Stimulated activated CD4-positive, alpha-beta T cell treated with anti-CD3 and anti-CD28 coated beads, TNF-alpha, amount 100 ng/mL, for 24 hours (primary cell): ENCODE measurements around the gene NUDT22.

Source experiments
- DNase-seq, 3 experiments: peaks; one replicate each; pipeline ENCODE4 v3.0.0-alpha.2; 2020; ENCODE audit warnings: low read depth in 3 of 3

The NUDT22 gene

GRCh38 chr11:64254326-64254725 lies 28.3 kb downstream of the NUDT22 start:
- no peak for DNase-seq

GRCh38 chr11:64255135-64256128 lies 29.4 kb downstream of the NUDT22 start:
- no peak for DNase-seq

GRCh38 chr11:64256300-64256699 lies 30.2 kb downstream of the NUDT22 start:
- DNase-seq = no peak

DNA sequence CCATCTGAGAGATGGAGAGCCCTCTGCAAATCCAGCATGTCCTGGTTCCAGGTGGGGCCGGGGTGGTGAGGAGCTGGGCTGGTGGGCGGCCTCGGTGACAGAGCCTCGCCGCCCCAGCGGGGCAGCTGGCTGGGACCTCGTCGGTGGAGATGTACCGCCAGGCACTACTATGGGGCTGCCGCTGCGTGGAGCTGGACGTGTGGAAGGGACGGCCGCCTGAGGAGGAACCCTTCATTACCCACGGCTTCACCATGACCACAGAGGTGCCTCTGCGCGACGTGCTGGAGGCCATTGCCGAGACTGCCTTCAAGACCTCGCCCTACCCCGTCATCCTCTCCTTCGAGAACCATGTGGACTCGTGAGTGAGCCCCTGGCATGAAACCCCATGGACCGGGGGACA lies 32.3 kb downstream of the NUDT22 start:
- DNase-seq = no peak

DNA sequence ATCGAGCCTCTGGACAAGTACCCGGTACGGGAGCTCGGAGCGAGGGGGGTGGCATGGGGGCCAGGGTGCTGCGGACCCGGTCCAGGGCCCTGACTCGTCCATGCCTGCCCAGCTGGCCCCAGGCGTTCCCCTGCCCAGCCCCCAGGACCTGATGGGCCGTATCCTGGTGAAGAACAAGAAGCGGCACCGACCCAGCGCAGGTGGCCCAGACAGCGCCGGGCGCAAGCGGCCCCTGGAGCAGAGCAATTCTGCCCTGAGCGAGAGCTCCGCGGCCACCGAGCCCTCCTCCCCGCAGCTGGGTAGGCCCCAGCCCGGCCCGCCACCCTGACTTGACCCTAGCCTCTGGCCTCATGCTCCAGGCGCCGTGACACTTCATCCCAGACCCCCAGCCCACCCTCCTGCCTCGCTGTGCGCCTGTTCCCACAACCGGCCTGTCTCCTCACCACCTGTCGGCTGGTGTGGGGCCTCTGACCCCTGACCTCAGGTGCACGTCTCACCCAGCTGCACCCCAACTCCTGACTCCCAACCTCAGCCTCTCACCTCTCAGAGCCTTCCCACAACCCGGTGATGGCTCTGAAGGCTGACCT lies 33.0 kb downstream of the NUDT22 start:
- DNase-seq = no peak

DNA sequence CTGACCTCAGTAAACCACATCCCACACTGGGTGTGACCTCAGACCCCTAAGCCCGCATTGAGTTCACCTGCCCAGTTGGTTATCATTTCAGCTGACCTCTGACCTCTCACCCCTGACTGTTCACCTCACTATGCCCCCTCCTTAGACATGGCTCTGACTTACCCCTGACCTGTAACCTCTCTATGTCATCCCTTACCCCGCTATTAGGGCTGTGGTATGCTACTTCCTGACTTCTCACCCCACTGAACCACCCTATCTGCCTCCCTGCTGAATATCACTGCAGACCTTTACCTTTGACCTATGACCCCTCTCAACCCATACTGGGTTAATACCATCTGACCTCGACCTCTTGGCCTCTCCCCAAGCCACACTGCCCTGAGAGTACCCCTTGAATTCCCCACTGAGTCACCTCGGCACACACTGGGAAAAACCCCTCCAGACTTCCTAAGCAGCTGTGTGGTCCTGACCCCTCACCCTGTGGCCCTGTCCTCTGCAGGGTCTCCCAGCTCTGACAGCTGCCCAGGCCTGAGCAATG lies 33.5 kb downstream of the NUDT22 start:
- no peak for DNase-seq

DNA sequence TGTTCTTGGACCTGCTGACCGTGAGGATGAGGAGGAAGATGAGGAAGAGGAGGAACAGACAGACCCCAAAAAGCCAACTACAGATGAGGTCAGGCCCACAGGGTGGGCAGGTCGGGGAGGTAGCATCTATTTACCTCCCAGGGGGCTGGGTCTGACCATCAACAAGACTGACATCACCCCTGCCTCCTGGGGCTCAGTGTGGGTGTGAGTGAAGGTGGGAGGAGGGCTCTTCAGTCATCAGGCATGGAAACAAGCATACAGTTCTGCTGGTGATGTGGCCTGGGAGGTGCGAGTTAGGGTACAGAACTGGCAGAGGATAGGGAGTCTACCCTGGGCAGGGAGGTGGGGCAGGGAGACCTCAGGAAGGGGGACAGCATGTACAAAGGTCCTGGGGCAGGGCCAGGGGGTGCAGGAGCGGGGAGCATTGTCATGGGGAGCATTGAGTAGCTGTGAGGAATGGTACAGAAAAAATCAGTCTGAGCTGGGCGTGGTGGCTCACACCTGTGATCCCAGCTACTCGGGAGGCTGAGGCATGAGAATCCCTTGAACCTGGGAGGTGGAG lies 34.2 kb downstream of the NUDT22 start:
- DNase-seq = no peak

DNA sequence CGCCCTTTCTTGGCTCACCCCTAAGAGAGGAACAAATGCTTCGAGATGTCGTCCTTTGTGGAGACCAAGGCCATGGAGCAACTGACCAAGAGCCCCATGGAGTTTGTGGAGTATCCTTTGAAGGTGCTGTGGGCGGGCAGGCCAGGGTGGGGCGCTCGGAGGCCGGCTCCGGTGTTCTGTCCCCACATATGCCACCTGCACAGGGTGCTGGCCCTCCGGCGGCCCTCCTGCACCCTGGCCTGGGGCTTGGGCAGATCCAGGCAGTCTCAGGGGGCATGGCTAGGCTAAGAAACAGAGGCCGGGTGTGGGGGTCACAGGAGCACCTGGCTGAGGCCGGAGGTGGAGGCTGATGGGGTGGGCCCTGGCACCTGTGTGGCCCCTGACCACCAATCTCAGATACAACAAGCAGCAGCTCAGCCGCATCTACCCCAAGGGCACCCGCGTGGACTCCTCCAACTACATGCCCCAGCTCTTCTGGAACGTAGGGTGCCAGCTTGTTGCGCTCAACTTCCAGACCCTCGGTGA lies 35.5 kb downstream of the NUDT22 start:
- DNase-seq = no peak

GRCh38 chr11:64262271-64263002 lies 36.4 kb downstream of the NUDT22 start:
- no peak for DNase-seq

DNA sequence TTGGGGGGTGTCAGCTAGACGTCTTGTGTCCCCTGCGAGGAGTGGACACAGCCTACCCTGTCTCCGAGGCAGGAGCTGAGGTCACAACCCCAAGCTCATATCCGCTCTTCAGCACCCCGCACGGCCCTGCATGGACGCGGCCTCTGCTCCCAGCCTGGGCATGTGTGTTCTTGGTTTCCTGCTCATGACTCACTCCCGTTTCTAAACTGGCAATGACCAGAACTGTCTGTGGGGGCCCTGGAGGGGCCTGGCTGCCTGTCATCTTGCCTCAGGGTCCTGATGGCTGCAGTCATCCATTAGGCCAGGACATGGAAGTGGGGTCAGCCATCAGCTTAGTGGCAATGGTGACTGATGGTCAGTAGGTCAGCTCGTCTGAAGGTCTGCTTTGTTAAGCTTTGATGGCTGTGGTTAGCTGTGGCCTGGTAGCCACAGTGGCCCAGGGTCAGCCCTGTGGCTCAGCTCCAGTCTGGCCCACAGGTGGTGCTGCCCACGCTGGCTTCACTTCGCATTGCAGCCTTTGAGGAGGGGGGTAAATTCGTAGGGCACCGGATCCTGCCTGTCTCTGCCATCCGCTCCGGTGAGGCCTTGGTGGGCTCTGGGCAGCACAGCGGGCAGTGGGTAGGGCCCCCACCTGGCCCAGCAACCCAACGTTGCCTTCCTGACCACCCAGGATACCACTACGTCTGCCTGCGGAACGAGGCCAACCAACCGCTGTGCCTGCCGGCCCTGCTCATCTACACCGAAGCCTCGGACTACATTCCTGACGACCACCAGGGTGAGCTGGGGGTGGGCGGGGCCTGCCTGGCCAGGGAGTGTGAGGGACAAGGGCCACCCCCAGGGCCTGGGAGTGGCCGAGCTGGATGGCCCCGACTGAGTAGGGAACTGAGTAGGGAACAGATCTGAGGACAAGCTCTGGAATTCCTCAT lies 37.2 kb downstream of the NUDT22 start:
- no peak for DNase-seq

DNA sequence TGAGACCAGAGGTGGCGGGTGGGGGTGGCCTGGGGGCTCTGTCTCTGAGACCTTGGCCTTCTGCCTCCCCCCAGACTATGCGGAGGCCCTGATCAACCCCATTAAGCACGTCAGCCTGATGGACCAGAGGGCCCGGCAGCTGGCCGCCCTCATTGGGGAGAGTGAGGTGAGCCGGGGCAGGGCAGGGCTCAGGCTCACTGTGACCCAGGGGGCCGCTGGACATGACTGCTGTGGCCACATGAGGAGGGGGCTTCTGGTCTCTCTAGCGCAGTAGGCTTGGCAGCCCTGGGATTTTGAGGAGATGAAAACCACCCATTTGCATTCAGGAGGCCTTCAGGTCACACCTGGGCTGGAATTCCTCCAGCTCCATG lies 37.9 kb downstream of the NUDT22 start:
- no peak for DNase-seq

- DNase-seq = no peak
Observed at GRCh38 chr11:64264371-64264852, 38.3 kb downstream of the NUDT22 start.

- DNase-seq = no peak
Observed at GRCh38 chr11:64265176-64266160, 39.4 kb downstream of the NUDT22 start.

GRCh38 chr11:64266339-64266738 lies 40.3 kb downstream of the NUDT22 start:
- DNase-seq = no peak

DNA sequence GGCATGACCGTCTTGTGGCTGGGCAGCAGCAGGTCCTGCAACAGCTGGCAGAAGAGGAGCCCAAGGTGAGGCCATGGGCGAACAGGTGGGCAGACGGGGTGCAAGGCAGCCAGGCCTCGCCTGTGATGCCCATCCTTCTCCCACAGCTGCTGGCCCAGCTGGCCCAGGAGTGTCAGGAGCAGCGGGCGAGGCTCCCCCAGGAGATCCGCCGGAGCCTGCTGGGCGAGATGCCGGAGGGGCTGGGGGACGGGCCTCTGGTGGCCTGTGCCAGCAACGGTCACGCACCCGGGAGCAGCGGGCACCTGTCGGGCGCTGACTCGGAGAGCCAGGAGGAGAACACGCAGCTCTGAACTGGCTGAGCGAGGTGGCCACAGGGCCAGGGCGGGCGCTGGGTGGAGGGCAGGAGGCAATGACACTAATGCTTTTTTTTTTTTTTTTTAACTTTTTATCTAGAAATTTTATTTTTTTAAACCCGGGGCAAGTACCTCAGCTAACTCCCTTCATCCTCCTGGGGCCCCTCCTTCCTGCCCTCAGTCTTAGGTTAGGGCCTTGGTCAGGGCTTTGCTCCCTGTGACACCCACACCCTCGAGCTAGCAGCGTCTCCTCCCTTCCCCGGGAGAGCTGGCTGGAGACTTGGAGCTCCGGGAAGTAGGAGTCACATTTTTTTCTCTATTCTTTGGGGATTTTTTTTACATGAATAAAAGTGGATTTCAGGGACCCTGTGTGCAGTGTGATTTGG lies 41.3 kb downstream of the NUDT22 start:
- DNase-seq = no peak

DNA sequence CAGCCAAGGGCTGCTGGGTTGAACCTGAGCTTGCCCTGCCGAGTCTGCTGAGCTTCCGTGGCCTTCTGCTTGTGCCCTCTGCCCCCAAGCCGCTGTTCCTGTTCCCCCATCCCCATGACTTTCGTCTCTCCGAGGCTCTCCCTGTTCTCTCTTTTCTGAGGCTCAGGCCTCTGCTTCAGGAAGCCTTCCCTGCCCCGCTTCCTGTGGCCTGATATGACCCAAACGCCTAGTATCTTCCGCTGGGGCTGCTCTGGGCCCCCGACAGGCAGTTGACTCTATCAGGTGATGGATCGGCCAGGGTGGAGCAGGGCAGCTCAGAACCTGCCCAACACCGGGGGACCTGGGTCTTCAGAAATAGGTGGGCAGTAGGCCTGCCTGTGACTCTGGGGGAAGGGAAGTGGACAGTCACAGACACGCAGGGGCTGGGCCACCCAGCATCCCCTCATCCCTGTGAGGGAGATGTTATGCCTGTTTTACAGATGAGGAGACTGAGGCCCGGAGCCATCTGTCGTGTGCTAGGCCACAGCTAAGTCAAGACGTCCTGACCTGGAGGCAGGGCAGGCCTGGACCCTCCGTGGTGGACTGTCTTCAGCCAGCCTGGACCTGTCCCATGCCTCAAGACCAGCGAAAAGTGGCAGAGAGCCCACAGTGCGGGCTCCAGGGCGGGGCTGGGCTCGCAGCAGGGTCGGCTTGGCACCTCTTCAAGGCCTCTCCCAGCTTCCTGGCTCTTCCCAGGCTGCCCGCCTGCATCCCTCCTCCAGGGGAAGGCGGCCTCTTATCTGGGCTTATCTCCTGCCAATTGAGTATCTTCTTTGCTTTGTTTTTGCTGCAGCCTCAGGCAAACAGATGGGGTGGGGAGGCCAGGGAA lies 42.2 kb downstream of the NUDT22 start:
- no peak for DNase-seq

- peak in 1 of 3 experiments; percentile 57 for DNase-seq
Observed at GRCh38 chr11:64268893-64269539, 42.9 kb downstream of the NUDT22 start.
